GM12878 (cell line): Measurements from ENCODE around the gene TSPAN5. TPM values are rescaled to one million over a fixed set of nuclear protein-coding genes. Genes with fewer than 3 reads are reported as not detected.

Source experiments
- ATAC-seq: fragments of 200-7000 bp; cut with Tn5 transposase; 3 replicates; pipeline ENCODE4 v1.9.1; 2020; ENCODE audit warnings: mild to moderate bottlenecking, moderate library complexity
- BruUV-seq: library from RNA; stranded (reverse); fragments of 400-500 nt; replicated peaks from 2 replicates; lab custom pipeline; 2021; lab: Mats Ljungman, UMichigan
- CTCF ChIA-PET: fragments of 300-600 bp; sonication (Branson Sonifier 250); formaldehyde crosslinking; extraction: SDS; loops from one replicate; lab custom pipeline; 2021; ENCODE audit warnings: inconsistent platforms; lab: Yijun Ruan, JAX
- POLR2A ChIA-PET: fragments of 350-600 bp; formaldehyde crosslinking; extraction: SDS; loops from one replicate; lab custom pipeline; 2021; ENCODE audit warnings: inconsistent platforms; lab: Charles Lee
- RAD21 ChIA-PET: fragments of 300-600 bp; sonication (Branson Sonifier 250); formaldehyde crosslinking; loops from one replicate; lab custom pipeline; 2023; ENCODE audit warnings: antibody characterized with exemption; ENCODE audit not compliant: unreplicated experiment; lab: Charles Lee
- SMC1A ChIA-PET: fragments of 300-600 bp; sonication (Branson Sonifier 250); formaldehyde crosslinking; loops from one replicate; lab custom pipeline; 2023; ENCODE audit not compliant: unreplicated experiment, uncharacterized antibody; lab: Charles Lee
- DNase-seq: peaks from one replicate; pipeline ENCODE4 v3.0.0-alpha.2; 2011; ENCODE audit warnings: low read depth, low spot score
- FAIRE-seq: peaks from 3 replicates; lab custom pipeline; 2011; peaks lifted over from hg19 to GRCh38; lab: Jason Lieb, UNC
- H2AFZ ChIP-seq: 2 replicates; pipeline ENCODE4 v1.6.0; 2011; ENCODE audit warnings: low read depth, low read length, control low read depth; ENCODE audit not compliant: control insufficient read depth
- H3K27ac ChIP-seq: 2 replicates; pipeline ENCODE4 v1.5.1; 2011; ENCODE audit warnings: control low read depth; ENCODE audit not compliant: control insufficient read depth, insufficient read depth
- H3K27me3 ChIP-seq, 2 experiments: replicated peaks in 1 of 2; 2 replicates each; pipeline versions ENCODE4 v1.6.0 to v1.6.1; 2011; ENCODE audit warnings: low read length in 1 of 2; ENCODE audit not compliant: control insufficient read depth in 2 of 2, insufficient read depth in 2 of 2
- H3K36me3 ChIP-seq, 2 experiments: 2 replicates each; pipeline ENCODE4 v1.5.1; 2011; ENCODE audit warnings: low read length in 1 of 2; ENCODE audit not compliant: control insufficient read depth in 2 of 2, insufficient read depth in 2 of 2
- H3K4me1 ChIP-seq: 2 replicates; pipeline ENCODE4 v1.6.1; 2011; ENCODE audit warnings: mild to moderate bottlenecking, low read length, moderate library complexity, mixed read lengths; ENCODE audit not compliant: control insufficient read depth, insufficient read depth
- H3K4me2 ChIP-seq: 2 replicates; pipeline ENCODE4 v1.6.0; 2011; ENCODE audit warnings: control low read depth; ENCODE audit not compliant: control insufficient read depth, insufficient read depth
- H3K4me3 ChIP-seq: fragments of 200-600 bp; sonication (generic); 2 replicates; pipeline ENCODE4 v1.5.1; 2016
- H3K79me2 ChIP-seq: 2 replicates; pipeline ENCODE4 v1.6.0; 2011; ENCODE audit warnings: low read length; ENCODE audit not compliant: control insufficient read depth, insufficient read depth
- H3K9ac ChIP-seq: 2 replicates; pipeline ENCODE4 v1.8.0; 2011; ENCODE audit warnings: low read length, control low read depth, mixed read lengths; ENCODE audit not compliant: control insufficient read depth, insufficient read depth
- H3K9me3 ChIP-seq: replicated peaks from 3 replicates; pipeline ENCODE4 v1.5.1; 2011; ENCODE audit warnings: mild to moderate bottlenecking, low read length; ENCODE audit not compliant: control insufficient read depth, insufficient read depth
- H4K20me1 ChIP-seq: 2 replicates; pipeline ENCODE4 v1.6.0; 2011; ENCODE audit not compliant: control insufficient read depth, insufficient read depth
- BRCA1 ChIP-seq: IDR thresholded peaks from 2 replicates; pipeline ENCODE4 v1.6.1; 2011; ENCODE audit warnings: low read depth, low read length, improper control_type of control experiment
- CREM ChIP-seq: IDR thresholded peaks from 2 replicates; pipeline ENCODE4 v1.6.1; 2014; ENCODE audit warnings: antibody characterized with exemption, low read depth
- EED ChIP-seq: sonication (generic); IDR thresholded peaks from 2 replicates; pipeline ENCODE4 v1.6.1; 2016; ENCODE audit warnings: antibody characterized with exemption, low read depth
- FOXK2 ChIP-seq: fragments of 450-650 bp; IDR thresholded peaks from 2 replicates; pipeline ENCODE4 v1.6.1; 2017; ENCODE audit warnings: mild to moderate bottlenecking, moderate library complexity
- FOXM1 ChIP-seq: IDR thresholded peaks from 2 replicates; pipeline ENCODE4 v1.6.1; 2012; ENCODE audit warnings: low read depth, mild to moderate bottlenecking, inconsistent platforms, low read length, moderate library complexity
- HCFC1 ChIP-seq: fragments of 150-350 bp; IDR thresholded peaks from 2 replicates; pipeline ENCODE4 v1.6.1; 2014; ENCODE audit warnings: low read length
- MTA3 ChIP-seq: IDR thresholded peaks from 2 replicates; pipeline ENCODE4 v1.6.1; 2012; ENCODE audit warnings: low read length, inconsistent platforms, borderline replicate concordance
- NR2F1 ChIP-seq: fragments of 450-650 bp; conservative IDR thresholded peaks from 2 replicates; pipeline ENCODE4 v1.6.1; 2017; ENCODE audit warnings: mild to moderate bottlenecking
- RAD51 ChIP-seq: fragments of 450-650 bp; IDR thresholded peaks from 2 replicates; pipeline ENCODE4 v1.6.1; 2016; ENCODE audit warnings: moderate library complexity, mild to moderate bottlenecking, inconsistent platforms
- TAF1 ChIP-seq: IDR thresholded peaks from 2 replicates; pipeline ENCODE4 v1.6.1; 2011; ENCODE audit warnings: mild to moderate bottlenecking, low read depth, low read length, borderline replicate concordance
- ZNF217 ChIP-seq: fragments of 450-650 bp; IDR thresholded peaks from 2 replicates; pipeline ENCODE4 v1.6.1; 2017; ENCODE audit warnings: antibody characterized with exemption, mild to moderate bottlenecking
- WGBS: methylation state at CpG from one replicate; pipeline ENCODE4 v1.1.6; 2016; ENCODE audit warnings: low lambda C conversion rate; ENCODE audit not compliant: insufficient replicate concordance, insufficient coverage; ENCODE audit errors: missing lambda C conversion rate; 5-methylcytosine and 5-hydroxymethylcytosine counted together
- in situ Hi-C: fragments of 300-500 bp; cut with MboI; formaldehyde crosslinking; loops from 9 replicates; pipeline ENCODE4 v1.14.3; 2018; ENCODE audit warnings: mixed read lengths
- intact Hi-C: fragments of 100-400 bp; cut with micrococcal nuclease; formaldehyde crosslinking; loops from one replicate; pipeline ENCODE4 v1.14.2; 2022; ENCODE audit not compliant: unreplicated experiment
- polyA plus RNA-seq, 11 experiments: library from polyadenylated mRNA; depleted of rRNA in 4 of 11; unstranded in 6 of 11; stranded (reverse) in 5 of 11; fragments of >200 nt; fragmentation: Nextera tagmentation in 4 of 11; fragmentation: Illumina TruSeq in 1 of 11; extraction: Ambion mirVana in 4 of 11; extraction: Trizol in 1 of 11; gene quantifications; 1 replicate in 1 of 11; 2 replicates in 10 of 11; pipeline versions ENCODE4 v1.2.1 to v1.2.3, GENCODE V29; 2011 to 2016; ENCODE audit warnings: inconsistent platforms in 2 of 11, missing spikeins in 2 of 11, low read depth in 1 of 11
- total RNA-seq, 4 experiments: library from RNA; depleted of rRNA in 3 of 4; stranded (reverse); fragments of >200 nt in 3 of 4; fragmentation: Illumina TruSeq in 1 of 4; extraction: Trizol in 1 of 4; gene quantifications; 2 replicates each; pipeline versions ENCODE4 v1.2.1 to v1.2.3, GENCODE V29; 2013 to 2021
- TF ChIP-seq, protein P1 (sequence below): fragments of 450-650 bp; IDR thresholded peaks from 2 replicates; pipeline ENCODE4 v1.6.1; 2018; ENCODE audit warnings: mild to moderate bottlenecking, low read depth, moderate library complexity; ENCODE audit not compliant: partially characterized antibody
- TF ChIP-seq, protein P2 (sequence below): IDR thresholded peaks from 2 replicates; pipeline ENCODE4 v1.6.1; 2011; ENCODE audit warnings: low read depth, low read length, improper control_type of control experiment, borderline replicate concordance
- TF ChIP-seq, protein P3 (sequence below): fragments of 450-650 bp; IDR thresholded peaks from 2 replicates; pipeline ENCODE4 v1.6.1; 2014; ENCODE audit warnings: mild to moderate bottlenecking
- TF ChIP-seq, protein P4 (sequence below): fragments of 450-650 bp; IDR thresholded peaks from 2 replicates; pipeline ENCODE4 v1.6.1; 2018; ENCODE audit warnings: borderline replicate concordance, mild to moderate bottlenecking; ENCODE audit not compliant: partially characterized antibody

The TSPAN5 gene
- total and polyA plus RNA-seq, 10 of the 15 experiments (the other 5 are each of a cell fraction or from before 2014, with no cell fraction given), result 0.09 to 8.2 (median 0.27) TPM

DNA sequence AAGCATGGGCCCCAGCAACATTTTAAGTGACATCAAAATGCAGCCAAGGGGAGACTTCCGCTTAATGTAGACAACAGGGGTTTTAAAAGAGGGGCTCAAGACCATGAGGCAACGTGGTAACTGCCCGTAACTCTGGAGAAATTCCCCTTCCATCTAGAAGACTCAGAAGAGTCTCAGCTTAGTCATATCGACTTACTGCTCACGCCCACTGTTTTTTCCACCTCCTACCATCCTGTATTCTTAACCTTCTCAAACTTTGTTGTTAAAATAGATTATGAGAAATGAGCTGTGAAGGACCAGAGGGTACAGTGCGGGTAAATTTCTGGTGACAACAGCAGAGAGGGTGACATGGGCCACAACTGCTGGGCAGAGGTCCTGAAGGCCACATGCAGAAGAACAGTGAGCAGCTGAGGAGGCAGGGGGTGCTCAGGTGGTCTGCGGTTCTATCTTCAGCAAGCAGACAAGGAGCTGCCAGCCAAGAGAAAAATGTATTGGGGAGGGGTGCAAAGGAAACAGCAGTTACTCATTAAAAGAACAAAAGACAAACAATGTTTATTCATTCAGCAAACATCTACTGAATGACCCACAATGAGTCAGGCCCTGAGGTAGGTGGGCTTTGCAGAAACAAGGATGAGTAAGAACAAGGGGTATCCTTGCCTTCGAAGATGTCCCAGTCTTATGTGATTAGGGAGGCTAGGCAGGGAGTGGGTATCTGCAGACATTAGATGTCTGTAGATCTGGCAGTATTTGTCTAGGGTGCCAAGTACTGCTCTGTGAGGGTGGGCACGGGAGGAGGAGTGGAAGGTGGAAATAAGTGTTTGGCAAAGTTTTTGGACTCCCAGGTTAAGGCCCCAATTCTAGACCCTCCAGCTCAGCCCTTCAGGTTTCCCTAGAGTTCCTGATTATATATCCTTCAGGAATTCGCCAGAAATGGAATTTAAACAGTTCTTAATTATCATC is 175.3 kb downstream of the TSPAN5 start:
- Histone ChIP-seq H3K79me2 (no peaks in the 10 kb centered on the region), H3K4me2 (peak overlapping the region; percentile 51), H2AFZ (peak overlapping the region; percentile 64), H3K27ac (no peak overlapping the region), H3K4me3 (no peak overlapping the region; the same call in 1 of the 2 replicates), H3K27me3 (no peaks in the 10 kb centered on the region), H3K4me1 (peaks cover 9% of the 10 kb centered on the region), H3K9ac (no peak overlapping the region), H3K36me3 (no peaks in the 10 kb centered on the region), H4K20me1 (no peaks in the 10 kb centered on the region), H3K9me3 (no peaks in the 10 kb centered on the region)
- peak; percentile 90 for ATAC-seq
- in situ Hi-C loops, result no loop called here
- RAD21 ChIA-PET, result interaction anchor here (0.7 to 2.7 kb wide), 12 partner anchors 12 to 573 kb away, joined by 3 to 10 read pairs (median 3); partner anchors contain the start of genes METAP1, RAP1GDS1 and TSPAN5
- no TSS peak for BruUV-seq
- FAIRE-seq, result peak; percentile 81
- SMC1A ChIA-PET, result interaction anchor here (0.7 to 4.7 kb wide), 23 partner anchors 9 to 179 kb away, joined by 3 to 37 read pairs (median 4); no protein-coding TSS in a partner anchor
- POLR2A ChIA-PET, result interaction anchor here (1.1 to 1.6 kb wide), 4 partner anchors 9 to 26 kb away, joined by 3 to 5 read pairs (median 3); no protein-coding TSS in a partner anchor
- peak; percentile 56 for DNase-seq
- intact Hi-C loops, result loop anchor here (5.0 kb wide), 2 partner anchors 119 to 179 kb away; no protein-coding TSS in a partner anchor
- CTCF ChIA-PET, result interaction anchor here (0.7 to 4.0 kb wide), 9 partner anchors 12 to 922 kb away, joined by 3 to 25 read pairs (median 4); partner anchors contain the start of gene METAP1
- 16% methylated on average over 10 of the region's 10 CpGs for WGBS
- TF ChIP-seq NR2F1 (peak; percentile 55; the same call in 1 of the 2 replicates), EED (peak; percentile 86), HCFC1 (no peak), CREM (peak; percentile 81), FOXM1 (peak; percentile 91), FOXK2 (no peak), MTA3 (0 out of 2 replicates have a peak, but pooled peaks have one; percentile 8), ZNF217 (no peak), BRCA1 (no peak), RAD51 (no peak), TAF1 (no peak)
- TF ChIP-seq, protein P1, sequence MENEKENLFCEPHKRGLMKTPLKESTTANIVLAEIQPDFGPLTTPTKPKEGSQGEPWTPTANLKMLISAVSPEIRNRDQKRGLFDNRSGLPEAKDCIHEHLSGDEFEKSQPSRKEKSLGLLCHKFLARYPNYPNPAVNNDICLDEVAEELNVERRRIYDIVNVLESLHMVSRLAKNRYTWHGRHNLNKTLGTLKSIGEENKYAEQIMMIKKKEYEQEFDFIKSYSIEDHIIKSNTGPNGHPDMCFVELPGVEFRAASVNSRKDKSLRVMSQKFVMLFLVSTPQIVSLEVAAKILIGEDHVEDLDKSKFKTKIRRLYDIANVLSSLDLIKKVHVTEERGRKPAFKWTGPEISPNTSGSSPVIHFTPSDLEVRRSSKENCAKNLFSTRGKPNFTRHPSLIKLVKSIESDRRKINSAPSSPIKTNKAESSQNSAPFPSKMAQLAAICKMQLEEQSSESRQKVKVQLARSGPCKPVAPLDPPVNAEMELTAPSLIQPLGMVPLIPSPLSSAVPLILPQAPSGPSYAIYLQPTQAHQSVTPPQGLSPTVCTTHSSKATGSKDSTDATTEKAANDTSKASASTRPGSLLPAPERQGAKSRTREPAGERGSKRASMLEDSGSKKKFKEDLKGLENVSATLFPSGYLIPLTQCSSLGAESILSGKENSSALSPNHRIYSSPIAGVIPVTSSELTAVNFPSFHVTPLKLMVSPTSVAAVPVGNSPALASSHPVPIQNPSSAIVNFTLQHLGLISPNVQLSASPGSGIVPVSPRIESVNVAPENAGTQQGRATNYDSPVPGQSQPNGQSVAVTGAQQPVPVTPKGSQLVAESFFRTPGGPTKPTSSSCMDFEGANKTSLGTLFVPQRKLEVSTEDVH, result no peak
- TF ChIP-seq, protein P2, sequence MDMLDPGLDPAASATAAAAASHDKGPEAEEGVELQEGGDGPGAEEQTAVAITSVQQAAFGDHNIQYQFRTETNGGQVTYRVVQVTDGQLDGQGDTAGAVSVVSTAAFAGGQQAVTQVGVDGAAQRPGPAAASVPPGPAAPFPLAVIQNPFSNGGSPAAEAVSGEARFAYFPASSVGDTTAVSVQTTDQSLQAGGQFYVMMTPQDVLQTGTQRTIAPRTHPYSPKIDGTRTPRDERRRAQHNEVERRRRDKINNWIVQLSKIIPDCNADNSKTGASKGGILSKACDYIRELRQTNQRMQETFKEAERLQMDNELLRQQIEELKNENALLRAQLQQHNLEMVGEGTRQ, result no peak
- TF ChIP-seq, protein P3, sequence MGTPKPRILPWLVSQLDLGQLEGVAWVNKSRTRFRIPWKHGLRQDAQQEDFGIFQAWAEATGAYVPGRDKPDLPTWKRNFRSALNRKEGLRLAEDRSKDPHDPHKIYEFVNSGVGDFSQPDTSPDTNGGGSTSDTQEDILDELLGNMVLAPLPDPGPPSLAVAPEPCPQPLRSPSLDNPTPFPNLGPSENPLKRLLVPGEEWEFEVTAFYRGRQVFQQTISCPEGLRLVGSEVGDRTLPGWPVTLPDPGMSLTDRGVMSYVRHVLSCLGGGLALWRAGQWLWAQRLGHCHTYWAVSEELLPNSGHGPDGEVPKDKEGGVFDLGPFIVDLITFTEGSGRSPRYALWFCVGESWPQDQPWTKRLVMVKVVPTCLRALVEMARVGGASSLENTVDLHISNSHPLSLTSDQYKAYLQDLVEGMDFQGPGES, result no peak
- TF ChIP-seq, protein P4, sequence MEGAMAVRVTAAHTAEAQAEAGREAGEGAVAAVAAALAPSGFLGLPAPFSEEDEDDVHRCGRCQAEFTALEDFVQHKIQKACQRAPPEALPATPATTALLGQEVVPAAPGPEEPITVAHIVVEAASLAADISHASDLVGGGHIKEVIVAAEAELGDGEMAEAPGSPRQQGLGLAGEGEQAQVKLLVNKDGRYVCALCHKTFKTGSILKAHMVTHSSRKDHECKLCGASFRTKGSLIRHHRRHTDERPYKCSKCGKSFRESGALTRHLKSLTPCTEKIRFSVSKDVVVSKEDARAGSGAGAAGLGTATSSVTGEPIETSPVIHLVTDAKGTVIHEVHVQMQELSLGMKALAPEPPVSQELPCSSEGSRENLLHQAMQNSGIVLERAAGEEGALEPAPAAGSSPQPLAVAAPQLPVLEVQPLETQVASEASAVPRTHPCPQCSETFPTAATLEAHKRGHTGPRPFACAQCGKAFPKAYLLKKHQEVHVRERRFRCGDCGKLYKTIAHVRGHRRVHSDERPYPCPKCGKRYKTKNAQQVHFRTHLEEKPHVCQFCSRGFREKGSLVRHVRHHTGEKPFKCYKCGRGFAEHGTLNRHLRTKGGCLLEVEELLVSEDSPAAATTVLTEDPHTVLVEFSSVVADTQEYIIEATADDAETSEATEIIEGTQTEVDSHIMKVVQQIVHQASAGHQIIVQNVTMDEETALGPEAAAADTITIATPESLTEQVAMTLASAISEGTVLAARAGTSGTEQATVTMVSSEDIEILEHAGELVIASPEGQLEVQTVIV, result no peak
